ENCODE measurements around the gene RNF144B.

- TF ChIP-seq FOSL2 (IDR thresholded peaks at IDR 0.05) (no peak), FOSL2 (CRISPR knock-in tag; IDR thresholded peaks at IDR 0.05) (no peak), EHMT2 (IDR thresholded peaks at IDR 0.05; ENCODE audit: low read depth) (no peak), ESRRA (IDR thresholded peaks at IDR 0.05; ENCODE audit: borderline replicate concordance, low read length) (no peak), POLR2A (IDR thresholded peaks at IDR 0.05; ENCODE audit: low read length) (no peak), CTCF (IDR thresholded peaks at IDR 0.05) (no peak), SMC3 (IDR thresholded peaks at IDR 0.05) (no peak), TFCP2L1 (CRISPR knock-in tag; IDR thresholded peaks at IDR 0.05) (no peak)
Observed at GRCh38 chr6:18343741-18344140, 43.4 kb upstream of the RNF144B start.
